Stimulated activated CD8-positive, alpha-beta memory T cell treated with anti-CD3 and anti-CD28 coated beads, Interleukin-4, amount 100 ng/mL, for 48 hours (primary cell): ENCODE measurements around the gene RABGAP1L.
"Not testable (repeated sequence)": the region's sequence is repeated elsewhere in the genome, so short reads cannot be mapped to it uniquely, and the experiment has no call there.

ENCODE experiments used
- DNase-seq: peaks from one replicate; pipeline ENCODE4 v3.0.0-alpha.2; 2020

The RABGAP1L gene

GRCh38 chr1:174398246-174398645 is 238.9 kb downstream of the RABGAP1L start:
- no peak for DNase-seq

GRCh38 chr1:174399211-174399610 is 239.9 kb downstream of the RABGAP1L start:
- DNase-seq: no peak

- DNase-seq: no peak
These were observed 241.8 kb downstream of the RABGAP1L start for GRCh38 chr1:174401075-174401474.

- DNase-seq: no peak
These were observed 245.9 kb downstream of the RABGAP1L start for GRCh38 chr1:174405219-174405618.

- no peak for DNase-seq
These were observed 247.1 kb downstream of the RABGAP1L start for GRCh38 chr1:174406421-174406820.

GRCh38 chr1:174407665-174408064 is 248.3 kb downstream of the RABGAP1L start:
- DNase-seq: no peak

- no peak for DNase-seq
These were observed 248.8 kb downstream of the RABGAP1L start for GRCh38 chr1:174408146-174408545.

GRCh38 chr1:174409801-174410200 is 250.5 kb downstream of the RABGAP1L start:
- DNase-seq: not testable (repeated sequence)

- no peak for DNase-seq
These were observed 254.3 kb downstream of the RABGAP1L start for GRCh38 chr1:174413632-174414031.

GRCh38 chr1:174414203-174414602 is 254.9 kb downstream of the RABGAP1L start:
- no peak for DNase-seq

GRCh38 chr1:174415506-174415905 is 256.2 kb downstream of the RABGAP1L start:
- DNase-seq: no peak

GRCh38 chr1:174417921-174418320 is 258.6 kb downstream of the RABGAP1L start:
- no peak for DNase-seq

- no peak for DNase-seq
These were observed 265.8 kb downstream of the RABGAP1L start for GRCh38 chr1:174425121-174425520.

- DNase-seq: no peak
These were observed 266.8 kb downstream of the RABGAP1L start for GRCh38 chr1:174426153-174426552.

- DNase-seq: no peak
These were observed 268.7 kb downstream of the RABGAP1L start for GRCh38 chr1:174428033-174428432.

GRCh38 chr1:174428739-174429138 is 269.4 kb downstream of the RABGAP1L start:
- no peak for DNase-seq

GRCh38 chr1:174433451-174433850 is 274.1 kb downstream of the RABGAP1L start:
- DNase-seq: no peak

- DNase-seq: no peak
These were observed 286.0 kb downstream of the RABGAP1L start for GRCh38 chr1:174445351-174445750.

GRCh38 chr1:174445817-174446216 is 286.5 kb downstream of the RABGAP1L start:
- DNase-seq: no peak

GRCh38 chr1:174447866-174448530 is 288.7 kb downstream of the RABGAP1L start, which contains the start of gene GPR52:
Gene GPR52 (plus strand): TSS chr1:174447964. CDS start chr1:174448112, 148 bp downstream.
- DNase-seq: no peak

GRCh38 chr1:174448531-174448883 is 289.2 kb downstream of the RABGAP1L start:
- no peak for DNase-seq

- DNase-seq: no peak
These were observed 289.7 kb downstream of the RABGAP1L start for GRCh38 chr1:174448974-174449373.

- no peak for DNase-seq
These were observed 292.1 kb downstream of the RABGAP1L start for GRCh38 chr1:174451408-174451807.

- no peak for DNase-seq
These were observed 306.5 kb downstream of the RABGAP1L start for GRCh38 chr1:174465855-174466254.

GRCh38 chr1:174466607-174467006 is 307.3 kb downstream of the RABGAP1L start:
- no peak for DNase-seq
